A673 (cell line): ENCODE results near the gene RINT1.

Experiments used
- EZH2 ChIP-seq: fragments of 200-600 bp; sonication (generic); IDR thresholded peaks from 2 replicates; pipeline ENCODE4 v1.6.1; 2017; ENCODE audit warnings: borderline replicate concordance, low read depth, mild to moderate bottlenecking, mixed read lengths, antibody characterized with exemption, low read length; ENCODE audit not compliant: poor library complexity, severe bottlenecking
- TF ChIP-seq, protein P1 (sequence below): fragments of 300-800, 200-600 bp; sonication (generic); conservative IDR thresholded peaks from 2 replicates; pipeline ENCODE4 v1.5.1; 2017; ENCODE audit warnings: low read depth, mild to moderate bottlenecking, antibody characterized with exemption, low read length, moderate library complexity, mixed read lengths

- TF ChIP-seq, protein P1, sequence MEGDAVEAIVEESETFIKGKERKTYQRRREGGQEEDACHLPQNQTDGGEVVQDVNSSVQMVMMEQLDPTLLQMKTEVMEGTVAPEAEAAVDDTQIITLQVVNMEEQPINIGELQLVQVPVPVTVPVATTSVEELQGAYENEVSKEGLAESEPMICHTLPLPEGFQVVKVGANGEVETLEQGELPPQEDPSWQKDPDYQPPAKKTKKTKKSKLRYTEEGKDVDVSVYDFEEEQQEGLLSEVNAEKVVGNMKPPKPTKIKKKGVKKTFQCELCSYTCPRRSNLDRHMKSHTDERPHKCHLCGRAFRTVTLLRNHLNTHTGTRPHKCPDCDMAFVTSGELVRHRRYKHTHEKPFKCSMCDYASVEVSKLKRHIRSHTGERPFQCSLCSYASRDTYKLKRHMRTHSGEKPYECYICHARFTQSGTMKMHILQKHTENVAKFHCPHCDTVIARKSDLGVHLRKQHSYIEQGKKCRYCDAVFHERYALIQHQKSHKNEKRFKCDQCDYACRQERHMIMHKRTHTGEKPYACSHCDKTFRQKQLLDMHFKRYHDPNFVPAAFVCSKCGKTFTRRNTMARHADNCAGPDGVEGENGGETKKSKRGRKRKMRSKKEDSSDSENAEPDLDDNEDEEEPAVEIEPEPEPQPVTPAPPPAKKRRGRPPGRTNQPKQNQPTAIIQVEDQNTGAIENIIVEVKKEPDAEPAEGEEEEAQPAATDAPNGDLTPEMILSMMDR, result no peak
- no peak for TF ChIP-seq EZH2
Observed at GRCh38 chr7:105571891-105572290, 39.9 kb downstream of the RINT1 start.
